GM12873 (cell line): Measurements from ENCODE around the gene FAM13A.

Experiments
- CTCF ChIP-seq: IDR thresholded peaks from 2 replicates; pipeline ENCODE4 v1.5.1; 2012; ENCODE audit warnings: low read depth, mild to moderate bottlenecking, moderate library complexity, low read length, control low read depth; ENCODE audit not compliant: insufficient read depth; ENCODE audit errors: missing control alignments

Gene FAM13A

DNA sequence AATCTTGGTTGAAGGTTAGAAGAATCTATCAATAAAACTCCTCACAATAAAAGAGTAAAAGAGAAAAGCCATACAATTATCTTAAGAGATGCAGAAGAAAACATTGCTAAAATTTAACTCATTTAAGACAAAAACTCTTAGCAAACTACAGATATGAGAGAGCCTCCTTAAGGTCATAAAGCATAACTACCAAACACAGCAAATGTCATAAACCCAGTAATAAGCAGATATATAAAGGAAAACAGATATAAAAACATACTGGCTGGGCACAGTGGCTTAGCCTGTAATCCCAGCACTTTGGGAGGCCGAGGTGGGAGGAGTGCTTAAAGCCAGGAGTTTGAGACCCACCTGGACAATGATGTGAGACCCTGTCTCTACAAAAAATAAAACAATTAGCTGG, 165.3 kb downstream of the FAM13A start:
- TF ChIP-seq CTCF = no peak

DNA sequence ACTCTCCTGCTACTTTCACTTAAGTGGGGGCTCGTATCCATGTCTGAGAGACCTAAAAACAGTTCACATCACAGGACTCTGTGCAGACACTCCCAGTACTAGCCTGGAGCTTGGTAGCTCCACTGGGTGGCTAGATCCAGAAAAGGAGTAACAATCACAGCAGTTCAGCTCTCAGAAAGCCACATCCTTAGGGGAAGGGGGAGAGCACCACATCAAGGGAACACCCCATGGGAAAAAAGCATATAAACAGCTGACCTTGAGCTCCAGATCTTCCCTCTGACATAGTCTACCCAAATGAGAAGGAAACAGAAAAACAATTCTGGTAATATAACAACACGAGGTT, 175.8 kb downstream of the FAM13A start:
- TF ChIP-seq CTCF = no peak

GRCh38 chr4:88880501-88881226, 176.3 kb downstream of the FAM13A start:
- TF ChIP-seq CTCF = no peak

- TF ChIP-seq CTCF = no peak
These were observed 177.0 kb downstream of the FAM13A start for GRCh38 chr4:88879991-88880390.

DNA sequence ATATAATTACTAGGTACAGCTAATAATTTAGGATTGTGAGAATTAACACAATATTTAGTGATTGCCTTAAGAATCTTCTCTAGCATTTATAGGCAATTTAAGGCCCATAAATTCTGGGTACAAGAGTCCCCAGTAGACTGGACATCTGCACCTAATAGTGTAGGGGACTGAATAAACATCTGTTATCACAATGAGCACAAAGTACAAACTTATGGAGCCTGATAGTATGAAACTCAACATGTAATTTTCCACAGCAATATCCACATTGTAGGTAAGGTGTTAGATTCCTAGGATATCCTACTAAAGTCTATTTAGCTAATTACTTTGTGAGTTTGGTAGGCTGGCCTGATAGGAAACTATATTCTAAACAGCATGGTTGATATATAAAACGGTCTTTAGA, 178.3 kb downstream of the FAM13A start:
- TF ChIP-seq CTCF = no peak

GRCh38 chr4:88870428-88870827, 186.6 kb downstream of the FAM13A start:
- no peak for TF ChIP-seq CTCF

- TF ChIP-seq CTCF = no peak
These were observed 188.5 kb downstream of the FAM13A start for GRCh38 chr4:88868510-88868909.
